Brain microvascular endothelial cell (primary cell): ENCODE data around the gene WDR91.
A peak's percentile ranks its signal among the peaks of the same experiment; 100 is the strongest.

ENCODE experiments used
- DNase-seq: peaks from one replicate; pipeline ENCODE4 v3.0.0-alpha.2; 2020
- H3K27ac ChIP-seq: fragments of 250-450 bp; sonication (Bioruptor Pico); 2 replicates; pipeline ENCODE4 v1.5.1; 2020; ENCODE audit warnings: mild to moderate bottlenecking, moderate library complexity
- H3K27me3 ChIP-seq: fragments of 250-450 bp; sonication (Bioruptor Pico); replicated peaks from 2 replicates; pipeline ENCODE4 v1.5.1; 2020; ENCODE audit warnings: mild to moderate bottlenecking
- H3K36me3 ChIP-seq: fragments of 250-450 bp; sonication (Bioruptor Pico); replicated peaks from 2 replicates; pipeline ENCODE4 v1.5.1; 2020; ENCODE audit warnings: mild to moderate bottlenecking
- H3K4me3 ChIP-seq: 2 replicates; pipeline ENCODE4 v1.5.1; 2011; ENCODE audit warnings: low read depth, mild to moderate bottlenecking, control low read depth, low read length, moderate library complexity
- CTCF ChIP-seq: IDR thresholded peaks from 2 replicates; pipeline ENCODE4 v1.5.1; 2011; ENCODE audit warnings: low read depth, mild to moderate bottlenecking, moderate library complexity, low read length, control low read depth, inconsistent platforms; ENCODE audit errors: missing control alignments
- in situ Hi-C: cut with HindIII; loops from 2 replicates; pipeline ENCODE4 v1.10.0; 2017; ENCODE audit warnings: low sequenced_read_pairs, low pct_ligation_motif_present

The WDR91 gene

GRCh38 chr7:135231686-135232085 is 20.4 kb upstream of the WDR91 start:
- no peak for DNase-seq
- peak; percentile 1 for TF ChIP-seq CTCF
- in situ Hi-C loops = no loop called here
- Histone ChIP-seq H3K4me3 (no peak overlapping the region), H3K27me3 (no peaks in the 10 kb centered on the region), H3K36me3 (no peaks in the 10 kb centered on the region), H3K27ac (no peak overlapping the region)

GRCh38 chr7:135224027-135224426 is 12.7 kb upstream of the WDR91 start:
- H3K27me3 ChIP-seq = no peaks in the 10 kb centered on the region

GRCh38 chr7:135217645-135218509 is 6.6 kb upstream of the WDR91 start:
- Histone ChIP-seq H3K27ac (no peak overlapping the region), H3K36me3 (no peaks in the 10 kb centered on the region), H3K27me3 (no peaks in the 10 kb centered on the region), H3K4me3 (no peak overlapping the region)
- TF ChIP-seq CTCF = no peak
- no peak for DNase-seq
- in situ Hi-C loops = no loop called here

More at GRCh38 chr7:135224027-135224426, 12.7 kb upstream of the WDR91 start:
- no peak overlapping the region for H3K27ac ChIP-seq
- in situ Hi-C loops = no loop called here
- TF ChIP-seq CTCF = no peak
- no peak for DNase-seq
- H3K36me3 ChIP-seq = no peaks in the 10 kb centered on the region
- no peak overlapping the region for H3K4me3 ChIP-seq

- no peaks in the 10 kb centered on the region for H3K27me3 ChIP-seq
- in situ Hi-C loops = no loop called here
- no peak overlapping the region for H3K4me3 ChIP-seq
- TF ChIP-seq CTCF = no peak
- DNase-seq = no peak
- no peaks in the 10 kb centered on the region for H3K36me3 ChIP-seq
- H3K27ac ChIP-seq = no peak overlapping the region
Measured at GRCh38 chr7:135215698-135216097, 4.4 kb upstream of the WDR91 start.

GRCh38 chr7:135215180-135215579 is 3.9 kb upstream of the WDR91 start:
- H3K36me3 ChIP-seq = no peaks in the 10 kb centered on the region
- H3K27ac ChIP-seq = no peak overlapping the region
- in situ Hi-C loops = no loop called here
- no peak for DNase-seq
- H3K27me3 ChIP-seq = no peaks in the 10 kb centered on the region
- TF ChIP-seq CTCF = no peak
- H3K4me3 ChIP-seq = no peak overlapping the region
